Suprapubic skin (tissue), 4 donors: ENCODE measurements around the gene FAAP100.

Source experiments
- CTCF ChIP-seq, 2 donors: fragments of 200-600 bp in 1 of 2; fragments of 450-650 bp in 1 of 2; sonication (generic) in 1 of 2; IDR thresholded peaks; one replicate each; pipeline ENCODE4 v1.5.1; 2016 to 2019; ENCODE audit warnings: antibody characterized with exemption in 2 of 2, mild to moderate bottlenecking in 1 of 2, moderate library complexity in 1 of 2
- EP300 ChIP-seq: sonication (generic); formaldehyde crosslinking; IDR thresholded peaks from one replicate; pipeline ENCODE4 v1.6.1; 2017; ENCODE audit warnings: antibody characterized with exemption
- POLR2A ChIP-seq, 2 donors: fragments of 450-650 bp; IDR thresholded peaks; one replicate each; pipeline ENCODE4 v1.6.1; 2017; ENCODE audit warnings: antibody characterized with exemption in 2 of 2, mild to moderate bottlenecking in 2 of 2, moderate library complexity in 2 of 2
- POLR2AphosphoS5 ChIP-seq, 3 donors: sonication (generic); formaldehyde crosslinking; IDR thresholded peaks; one replicate each; pipeline ENCODE4 v1.6.1; 2017; ENCODE audit warnings: antibody characterized with exemption in 3 of 3

GRCh38 chr17:81498953-81499600 is 53.1 kb downstream of the FAAP100 start:
- no peak for TF ChIP-seq CTCF (IDR thresholded peaks at IDR 0.05)
- TF ChIP-seq EP300 = no peak
- no peak for TF ChIP-seq POLR2AphosphoS5 (IDR thresholded peaks at IDR 0.05)
- TF ChIP-seq POLR2A (IDR thresholded peaks at IDR 0.05) = no peak
